HG02981 (cell line): ENCODE results near the gene ARHGAP18.

Experiments
- ATAC-seq: cut with Tn5 transposase; IDR thresholded peaks from one replicate; pipeline ENCODE4 v1.9.1; 2021; ENCODE audit warnings: mild to moderate bottlenecking, moderate library complexity; ENCODE audit not compliant: unreplicated experiment

The ARHGAP18 gene

DNA sequence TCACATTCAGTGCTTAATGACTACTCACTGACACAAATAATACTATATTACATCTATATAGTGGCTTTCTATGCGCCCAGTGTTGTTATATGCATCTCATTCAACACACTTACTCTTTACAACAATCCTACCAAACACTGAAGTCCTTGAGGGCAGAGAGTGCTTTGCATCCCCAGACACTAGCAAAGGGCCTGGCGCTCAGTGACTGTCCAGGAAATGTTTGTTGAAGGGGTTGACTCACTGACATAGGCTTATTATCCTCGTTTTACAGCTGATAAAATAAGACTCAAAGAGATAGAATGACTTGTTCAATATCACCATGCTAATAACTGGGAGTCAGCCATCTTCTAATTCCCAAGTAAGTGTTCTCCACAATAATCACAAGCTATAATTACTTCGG, 163.3 kb downstream of the ARHGAP18 start:
- ATAC-seq: no peak

DNA sequence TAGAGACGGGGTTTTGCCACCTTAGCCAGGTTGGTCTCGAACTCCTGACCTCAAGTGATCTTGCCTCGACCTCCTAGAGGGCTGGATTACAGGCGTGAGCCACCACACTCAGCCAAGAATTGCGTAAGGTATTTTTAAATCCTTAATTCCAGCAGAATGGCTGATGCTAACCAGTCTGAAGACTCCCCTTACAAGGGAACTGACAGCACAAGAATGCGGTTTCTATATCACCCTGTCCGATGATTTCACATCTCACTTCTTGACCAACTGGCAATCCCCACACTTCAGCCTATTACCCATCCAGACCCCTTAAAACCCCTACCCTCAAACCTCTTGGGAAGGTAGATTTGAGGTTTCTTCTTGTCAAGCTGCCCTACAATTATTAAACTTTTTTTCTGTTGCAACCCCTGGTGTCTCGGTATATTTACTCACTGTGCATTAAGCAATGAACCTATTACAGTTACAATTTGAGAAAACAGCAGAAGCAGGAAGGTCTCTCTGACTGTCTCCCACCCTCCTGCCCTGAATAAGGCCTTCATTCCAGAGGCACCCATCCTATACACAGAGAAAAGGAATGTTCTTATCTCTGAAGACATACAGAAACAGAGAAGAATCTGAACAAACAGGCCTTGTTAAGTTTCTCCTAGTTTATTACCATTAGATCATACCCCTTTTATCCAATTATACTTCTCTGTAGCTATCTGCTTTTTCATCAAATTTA, 164.9 kb downstream of the ARHGAP18 start:
- ATAC-seq: no peak

DNA sequence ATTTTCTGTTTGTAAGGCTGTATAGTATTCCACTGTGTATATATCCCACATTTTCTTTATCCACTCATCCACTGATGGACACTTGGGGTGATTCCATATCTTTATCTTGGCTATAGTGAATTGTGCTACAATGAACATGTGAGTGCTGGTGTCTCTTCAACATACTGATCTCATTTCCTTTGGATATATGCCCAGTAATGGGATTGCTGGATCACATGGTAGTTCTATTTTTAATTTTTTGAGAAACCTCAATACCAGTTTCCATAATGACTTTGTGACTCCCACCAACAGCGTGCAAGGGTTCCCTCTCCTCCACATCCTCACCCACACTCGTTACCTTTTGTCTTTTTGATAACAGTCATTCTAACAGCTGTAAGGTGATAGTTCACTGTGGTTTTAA, 166.0 kb downstream of the ARHGAP18 start:
- no peak for ATAC-seq

DNA sequence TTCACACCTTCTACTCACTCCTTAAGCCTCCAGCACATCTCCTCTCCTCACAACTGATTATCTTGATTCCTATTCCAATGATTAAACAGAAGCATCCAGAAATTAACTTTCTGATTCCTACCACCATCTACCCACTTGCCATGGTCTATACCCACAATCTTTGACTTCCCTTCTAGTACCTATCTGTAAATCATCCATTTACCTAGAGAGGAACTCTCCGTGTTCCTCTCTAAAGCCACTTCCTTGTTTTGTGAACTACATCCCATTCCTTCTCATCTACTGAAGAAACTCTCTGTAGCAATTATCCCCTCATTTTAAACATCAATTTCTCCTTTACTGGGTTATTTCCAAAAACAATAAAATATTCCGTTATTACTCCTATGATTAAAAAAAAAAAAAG, 167.3 kb downstream of the ARHGAP18 start:
- no peak for ATAC-seq

DNA sequence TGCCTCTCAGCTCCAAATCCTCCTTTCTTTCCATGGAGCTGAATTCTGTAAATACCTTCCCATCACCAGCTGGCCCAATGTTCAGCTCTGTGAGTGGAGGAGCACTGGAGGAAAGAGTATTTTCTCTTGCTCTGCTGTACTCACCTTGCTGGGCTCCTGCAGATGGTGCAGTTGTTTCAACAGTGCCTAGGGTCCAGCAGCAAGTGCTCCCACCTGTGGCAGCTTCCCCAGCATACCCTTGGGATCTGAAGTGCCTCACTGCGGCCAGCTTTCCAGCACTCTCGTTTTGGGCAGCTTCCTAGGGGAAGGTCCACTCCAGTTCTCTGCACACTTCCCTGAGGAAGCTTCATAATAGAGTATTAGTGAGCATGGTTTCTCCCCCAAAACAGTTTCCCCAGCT, 170.9 kb downstream of the ARHGAP18 start:
- no peak for ATAC-seq

DNA sequence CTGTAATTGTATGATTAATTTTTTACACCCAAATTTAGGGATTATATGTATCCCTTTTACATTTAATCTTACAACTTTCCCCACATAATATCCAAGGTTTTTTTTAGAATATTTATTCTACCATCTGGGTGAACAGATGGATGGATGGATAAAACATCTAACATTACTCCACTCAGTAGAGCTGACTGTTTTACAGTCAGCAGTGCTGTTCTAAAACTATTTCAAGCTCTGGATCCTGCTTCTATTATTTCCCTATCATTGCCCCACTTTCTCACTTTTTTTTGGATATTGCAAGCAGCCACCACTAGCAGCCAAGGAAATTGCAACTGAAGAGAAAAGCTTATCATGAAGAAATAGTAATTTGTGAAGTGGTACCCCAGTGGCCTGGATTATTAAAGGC, 173.7 kb downstream of the ARHGAP18 start:
- ATAC-seq: no peak

DNA sequence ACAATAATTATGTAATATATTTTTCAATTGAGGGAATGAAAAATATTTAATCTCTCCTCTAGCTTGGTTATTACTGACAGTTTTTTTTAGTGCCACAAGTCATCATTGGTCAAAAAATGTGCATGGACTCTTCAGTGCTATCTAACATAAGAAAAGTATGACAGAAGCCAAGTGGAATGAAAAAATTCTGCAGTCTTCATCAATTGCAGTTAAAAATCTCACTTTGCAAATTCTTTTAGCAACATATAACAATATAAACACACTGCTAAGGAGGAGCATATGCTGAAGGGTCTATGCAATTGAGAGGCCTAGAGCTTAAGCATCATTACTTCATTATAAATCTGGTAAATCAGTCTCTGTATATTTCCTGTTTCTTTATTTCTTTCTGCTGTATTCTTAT, 175.1 kb downstream of the ARHGAP18 start:
- no peak for ATAC-seq
